ENCODE measurements around the gene BCO1. TPM values are rescaled to one million over a fixed set of nuclear protein-coding genes. Genes with fewer than 3 reads are reported as not detected.

Gene BCO1
- total and polyA plus RNA-seq, 7 donors: 0.10 TPM; not detected in 5

- 73 to 81% (median 78%) methylated on average over 9 of the region's 9 CpGs for WGBS, 3 donors
- no peak for TF ChIP-seq CTCF (IDR thresholded peaks at IDR 0.05)
- H3K9me3 ChIP-seq: no peaks in the 10 kb centered on the region
- H3K4me3 ChIP-seq: no peak overlapping the region
- H3K4me1 ChIP-seq: no peaks in the 10 kb centered on the region
- no peaks in the 10 kb centered on the region for H3K36me3 ChIP-seq (ENCODE audit: insufficient read depth in 1 of 2, low read depth in 1 of 2)
- H3K27me3 ChIP-seq (ENCODE audit: insufficient read depth in 3 of 3, low read length in 2 of 3): no peaks in the 10 kb centered on the region
- H3K27ac ChIP-seq: no peak overlapping the region
- DNase-seq: no peak
- no peak for ATAC-seq
- intact Hi-C loops (cut with DNase I): no loop called here
Measured at GRCh38 chr16:81275064-81275532, 36.6 kb downstream of the BCO1 start.

GRCh38 chr16:81275795-81276194 lies 37.3 kb downstream of the BCO1 start:
- intact Hi-C loops (cut with DNase I): no loop called here
- WGBS, 3 donors: 84 to 91% (median 89%) methylated on average over 9 of the region's 9 CpGs
- Histone ChIP-seq H3K9me3 (no peaks in the 10 kb centered on the region), H3K27ac (no peak overlapping the region), H3K36me3 (ENCODE audit: insufficient read depth in 1 of 2, low read depth in 1 of 2) (no peaks in the 10 kb centered on the region), H3K4me1 (no peaks in the 10 kb centered on the region), H3K27me3 (ENCODE audit: insufficient read depth in 3 of 3, low read length in 2 of 3) (no peaks in the 10 kb centered on the region), H3K4me3 (no peak overlapping the region)
- no peak for DNase-seq
- no peak for ATAC-seq
- no peak for TF ChIP-seq CTCF (IDR thresholded peaks at IDR 0.05)

- Histone ChIP-seq H3K27me3 (ENCODE audit: insufficient read depth in 3 of 3, low read length in 2 of 3) (no peaks in the 10 kb centered on the region), H3K4me1 (no peaks in the 10 kb centered on the region), H3K27ac (no peak overlapping the region), H3K9me3 (no peaks in the 10 kb centered on the region), H3K36me3 (ENCODE audit: insufficient read depth in 1 of 2, low read depth in 1 of 2) (no peaks in the 10 kb centered on the region), H3K4me3 (no peak overlapping the region)
- ATAC-seq: no peak
- DNase-seq: no peak
- WGBS, 3 donors: 85 to 98% (median 88%) methylated on average over 3 of the region's 3 CpGs
- no peak for TF ChIP-seq CTCF (IDR thresholded peaks at IDR 0.05)
- intact Hi-C loops (cut with DNase I): no loop called here
Measured at GRCh38 chr16:81276323-81276722, 37.8 kb downstream of the BCO1 start.

GRCh38 chr16:81277541-81278080 lies 39.1 kb downstream of the BCO1 start:
- WGBS, 3 donors: 73 to 80% (median 75%) methylated on average over 6 of the region's 6 CpGs

More at GRCh38 chr16:81277541-81278080, 39.1 kb downstream of the BCO1 start:
- DNase-seq: no peak
- no peak overlapping the region for H3K27ac ChIP-seq
- no peaks in the 10 kb centered on the region for H3K4me1 ChIP-seq
- H3K4me3 ChIP-seq: no peak overlapping the region
- TF ChIP-seq CTCF (IDR thresholded peaks at IDR 0.05): no peak
- intact Hi-C loops (cut with DNase I): no loop called here
- no peaks in the 10 kb centered on the region for H3K36me3 ChIP-seq (ENCODE audit: insufficient read depth in 1 of 2, low read depth in 1 of 2)
- no peaks in the 10 kb centered on the region for H3K27me3 ChIP-seq (ENCODE audit: insufficient read depth in 3 of 3, low read length in 2 of 3)
- no peaks in the 10 kb centered on the region for H3K9me3 ChIP-seq
- no peak for ATAC-seq
